HG02885 (cell line): Measurements from ENCODE around the gene NEGR1.

Experiments
- ATAC-seq: cut with Tn5 transposase; IDR thresholded peaks from one replicate; pipeline ENCODE4 v1.9.1; 2021; ENCODE audit warnings: mild to moderate bottlenecking; ENCODE audit not compliant: unreplicated experiment, poor library complexity

The NEGR1 gene

DNA sequence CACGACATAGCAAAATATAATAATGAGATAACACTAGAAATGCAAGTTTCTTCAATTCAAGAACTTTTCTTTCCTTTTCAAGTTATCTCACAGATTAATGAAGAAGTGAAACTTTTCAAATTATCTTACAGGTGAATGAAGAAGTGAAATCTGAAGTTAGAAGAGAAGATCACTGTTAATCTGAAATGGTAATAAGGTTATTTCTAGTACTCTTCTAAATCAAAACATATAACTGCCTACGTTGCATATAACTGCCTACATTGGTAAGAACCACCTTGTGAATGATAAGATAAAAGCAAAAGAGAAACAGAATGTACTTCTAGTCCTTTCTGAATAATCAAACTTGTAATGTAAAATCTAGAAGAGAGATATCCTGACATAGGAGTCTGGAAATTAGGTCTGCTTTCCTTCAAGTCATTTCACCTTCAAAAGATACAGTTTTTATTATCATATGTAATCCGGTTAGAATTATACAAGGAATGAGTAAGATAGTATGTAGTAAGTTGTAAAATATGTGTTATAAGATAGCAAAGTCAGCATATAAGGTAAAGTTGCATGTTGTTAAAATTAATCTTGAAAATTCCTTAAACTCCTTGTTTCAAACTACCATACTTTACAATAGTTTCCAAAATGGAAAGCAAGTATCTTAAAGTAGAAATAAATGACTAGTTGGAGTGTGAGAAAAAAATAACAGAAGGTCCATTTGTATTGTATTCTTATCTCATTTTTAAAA lies 679.1 kb downstream of the NEGR1 start:
- no peak for ATAC-seq

- no peak for ATAC-seq
These were observed 682.3 kb downstream of the NEGR1 start for GRCh38 chr1:71600023-71600422.

DNA sequence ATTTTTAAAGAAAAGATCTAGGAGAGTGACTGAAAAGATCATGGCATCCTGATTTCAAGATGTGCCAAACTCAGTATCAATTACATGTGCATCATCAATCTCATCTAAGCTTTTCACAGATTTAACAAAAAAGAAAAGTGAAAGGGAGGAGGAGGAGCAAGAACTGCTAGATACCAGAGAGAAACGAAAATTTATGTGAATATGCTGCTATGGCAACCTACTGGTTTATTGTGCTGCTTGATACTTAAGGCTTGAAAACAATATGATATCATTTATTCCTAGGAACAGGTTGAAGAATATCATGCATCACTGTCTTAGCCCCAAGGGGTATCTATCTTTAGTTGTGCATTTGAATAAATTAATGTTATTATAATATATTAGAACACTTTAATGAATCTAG lies 683.0 kb downstream of the NEGR1 start:
- no peak for ATAC-seq

DNA sequence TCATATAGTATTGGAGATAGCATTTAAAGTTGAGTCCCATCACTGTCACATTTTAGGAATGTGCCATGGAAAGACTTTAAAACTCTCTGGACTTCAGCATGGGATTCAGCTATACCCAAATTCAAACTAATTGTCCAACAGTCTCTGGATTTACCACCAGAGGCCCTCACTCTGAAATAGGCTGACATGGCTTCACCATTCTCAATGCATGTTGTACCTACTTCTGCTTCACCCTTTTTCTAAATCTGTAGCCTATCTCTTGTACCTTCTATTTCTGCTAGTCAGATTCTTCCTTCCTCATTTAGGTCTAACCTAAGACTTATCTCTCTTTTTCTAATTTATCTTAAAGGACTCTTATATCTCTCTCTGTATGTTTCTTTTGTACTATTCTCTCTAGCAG lies 688.8 kb downstream of the NEGR1 start:
- ATAC-seq, result no peak

DNA sequence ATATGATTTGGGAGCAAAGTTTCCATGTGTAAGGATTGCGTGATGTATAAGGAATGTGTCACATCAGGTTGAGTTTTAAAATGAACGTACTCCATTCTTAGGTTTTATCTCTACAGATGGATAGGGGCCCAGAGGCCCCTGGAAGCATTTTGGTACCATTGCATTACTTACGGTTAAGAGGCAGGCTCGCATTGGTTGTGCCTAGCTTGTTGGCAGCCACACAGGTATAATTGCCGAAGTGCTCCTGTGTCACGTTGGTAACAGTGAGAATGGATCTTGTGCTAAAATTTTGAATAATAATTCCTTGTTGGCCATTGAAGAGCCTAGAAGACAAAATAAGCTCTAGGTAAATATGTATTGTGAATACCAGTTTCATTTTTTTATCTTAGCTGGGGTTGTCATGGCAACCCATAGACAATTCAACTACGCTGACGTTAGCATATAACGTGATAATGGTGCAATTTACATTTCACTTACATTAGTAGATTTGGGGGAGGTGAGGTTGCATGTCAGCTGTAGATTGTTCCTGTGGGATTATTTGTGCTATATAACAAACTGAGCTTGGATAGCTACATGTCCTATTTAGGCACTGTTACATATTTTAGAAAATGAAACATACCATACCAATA lies 689.6 kb downstream of the NEGR1 start:
- no peak for ATAC-seq

DNA sequence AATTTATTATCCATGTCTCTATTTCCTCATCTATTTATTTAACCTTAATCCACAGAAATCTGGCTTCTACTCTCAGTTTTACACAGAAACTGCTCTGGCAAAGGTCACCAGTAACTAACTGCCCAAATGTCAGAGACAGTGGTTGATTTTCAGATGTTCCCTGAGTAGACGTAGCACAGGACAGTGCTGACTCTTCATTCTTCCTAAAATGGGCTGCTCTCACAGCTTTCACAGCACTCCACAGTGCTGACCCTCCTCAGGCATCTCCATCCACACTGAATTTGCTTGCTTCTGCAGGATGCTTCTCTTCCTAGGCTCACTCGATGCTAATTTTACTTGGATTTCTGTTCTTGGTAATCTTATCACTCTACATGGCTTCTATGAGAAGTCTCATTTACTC lies 693.3 kb downstream of the NEGR1 start:
- ATAC-seq, result no peak

DNA sequence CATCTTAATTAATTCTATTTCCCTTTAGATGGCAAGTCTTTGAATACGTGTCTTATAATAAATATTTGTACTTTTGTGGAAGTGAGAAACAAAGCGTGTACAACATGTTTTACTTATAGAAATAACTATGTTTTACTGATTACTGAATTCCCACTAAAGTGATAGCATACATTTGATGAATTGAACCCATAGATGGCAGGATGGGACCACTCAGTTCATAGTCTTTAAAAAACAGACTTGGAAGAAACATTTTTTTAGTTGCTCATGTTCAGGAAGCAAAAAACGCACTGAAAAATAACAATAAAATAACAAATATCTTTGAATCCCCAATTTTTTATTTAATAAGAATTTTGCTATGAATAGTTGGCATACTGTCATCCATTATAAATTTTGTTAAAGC lies 694.4 kb downstream of the NEGR1 start:
- ATAC-seq, result no peak

GRCh38 chr1:71586030-71586429 lies 696.3 kb downstream of the NEGR1 start:
- ATAC-seq, result no peak

DNA sequence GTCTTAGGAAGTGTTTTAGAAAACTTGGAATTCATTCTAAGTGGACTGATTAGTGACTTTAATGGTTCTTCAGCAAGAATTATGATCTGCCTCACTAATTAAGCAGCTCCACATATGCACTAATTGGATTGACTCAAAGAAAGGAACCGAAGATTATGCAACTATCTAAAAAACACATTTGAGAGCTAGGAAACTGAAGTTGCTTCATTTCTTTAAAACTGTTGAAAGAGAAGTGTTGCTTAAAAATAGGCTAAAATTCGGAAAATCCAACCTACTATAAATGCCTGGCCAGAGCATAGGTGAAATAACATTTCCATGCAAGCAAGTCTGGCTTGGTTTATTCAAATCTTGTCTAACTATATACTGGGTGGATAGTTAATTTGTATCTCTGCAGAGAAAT lies 698.6 kb downstream of the NEGR1 start:
- no peak for ATAC-seq

GRCh38 chr1:71582673-71583072 lies 699.7 kb downstream of the NEGR1 start:
- no peak for ATAC-seq

DNA sequence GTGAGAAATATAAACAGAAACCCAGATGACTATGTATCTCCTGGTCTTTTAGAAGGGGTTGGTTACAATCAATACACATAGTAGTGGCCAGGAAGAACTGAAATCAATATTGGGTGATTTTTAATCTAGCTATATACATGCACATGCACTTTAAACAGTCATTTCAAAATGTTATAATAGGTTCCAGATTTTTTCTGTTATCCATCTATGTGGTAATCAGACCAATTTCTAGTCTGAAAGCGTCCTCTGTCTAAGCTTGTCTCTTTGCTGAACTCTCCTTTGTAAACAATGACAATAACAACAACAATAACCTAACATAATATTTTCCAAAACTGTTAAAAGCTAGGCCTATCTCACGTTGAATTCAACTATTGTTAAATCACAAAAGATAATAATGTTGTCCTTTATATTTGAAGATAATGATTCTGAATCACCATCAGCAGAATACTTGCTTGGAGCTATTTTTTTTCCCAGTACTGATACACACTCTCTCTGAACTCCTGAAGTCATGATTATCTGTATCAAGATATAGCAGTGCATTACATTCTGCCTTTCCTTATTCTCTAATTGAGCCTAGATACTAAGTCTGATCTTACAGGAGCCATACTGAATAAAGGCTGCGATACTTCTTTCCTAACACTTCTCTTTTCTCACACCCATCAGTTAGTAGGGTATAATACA lies 704.7 kb downstream of the NEGR1 start:
- no peak for ATAC-seq

GRCh38 chr1:71572038-71572437 lies 710.3 kb downstream of the NEGR1 start:
- no peak for ATAC-seq

DNA sequence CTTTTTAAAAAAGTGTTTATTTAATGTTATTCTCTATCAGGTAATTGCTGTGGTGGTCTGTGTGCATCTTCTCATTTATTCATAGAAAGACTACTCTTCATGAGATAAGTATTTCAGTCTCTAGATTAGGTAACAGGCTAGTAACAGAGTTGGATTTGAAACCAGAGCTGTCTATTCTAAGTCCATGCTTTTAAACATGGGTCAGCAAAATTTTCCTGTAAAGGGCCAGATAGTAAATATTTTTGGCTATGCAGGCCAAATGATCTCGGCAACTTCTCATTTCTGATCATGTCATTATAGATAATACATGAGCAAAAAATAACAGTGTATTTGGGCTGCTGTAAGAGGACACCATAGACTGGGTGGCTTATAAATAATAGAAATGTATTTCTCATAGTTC lies 715.9 kb downstream of the NEGR1 start:
- ATAC-seq, result no peak

GRCh38 chr1:71565831-71566230 lies 716.5 kb downstream of the NEGR1 start:
- no peak for ATAC-seq

GRCh38 chr1:71565262-71565661 lies 717.1 kb downstream of the NEGR1 start:
- ATAC-seq, result no peak

GRCh38 chr1:71562298-71562697 lies 720.0 kb downstream of the NEGR1 start:
- ATAC-seq, result no peak

GRCh38 chr1:71561729-71562128 lies 720.6 kb downstream of the NEGR1 start:
- no peak for ATAC-seq

GRCh38 chr1:71561206-71561605 lies 721.1 kb downstream of the NEGR1 start:
- no peak for ATAC-seq

GRCh38 chr1:71559880-71560279 lies 722.5 kb downstream of the NEGR1 start:
- no peak for ATAC-seq

DNA sequence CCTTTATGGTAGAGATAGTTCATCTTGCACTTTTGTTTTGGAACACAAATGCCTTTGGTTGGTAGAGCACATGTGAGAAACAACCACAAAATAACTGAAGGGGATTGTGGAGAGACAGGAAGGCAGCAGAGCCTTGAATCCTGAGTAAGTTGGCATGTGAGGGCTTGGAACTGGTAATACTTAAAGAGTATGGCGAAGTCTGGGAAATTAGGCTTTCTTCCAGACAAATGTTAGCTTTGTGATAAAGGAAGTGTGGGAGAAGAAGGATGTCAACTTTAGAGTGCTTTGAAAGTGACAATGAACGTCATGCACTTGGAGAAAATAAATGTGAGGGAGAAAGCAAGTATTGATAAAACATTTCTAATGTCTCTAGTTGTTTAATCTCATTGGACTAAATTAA lies 725.2 kb downstream of the NEGR1 start:
- no peak for ATAC-seq

- ATAC-seq, result no peak
These were observed 733.9 kb downstream of the NEGR1 start for GRCh38 chr1:71548398-71548890.
